AG04449 (cell line): ENCODE results near the gene S1PR1.
"Not testable (repeated sequence)": the region's sequence is repeated elsewhere in the genome, so short reads cannot be mapped to it uniquely, and the experiment has no call there.

Experiments used
- CTCF ChIA-PET: fragments of 350-600 bp; formaldehyde crosslinking; extraction: SDS; loops from one replicate; lab custom pipeline; 2021; ENCODE audit warnings: antibody characterized with exemption; lab: Yijun Ruan, JAX
- POLR2A ChIA-PET: fragments of 400-600, 350-600 bp; formaldehyde crosslinking; extraction: SDS; loops from one replicate; lab custom pipeline; 2020; ENCODE audit warnings: antibody characterized with exemption, inconsistent platforms; lab: Yijun Ruan, JAX
- DNase-seq: peaks from one replicate; pipeline ENCODE4 v3.0.0-alpha.2; 2010; ENCODE audit warnings: low read depth, low spot score
- H3K4me3 ChIP-seq: 2 replicates; pipeline ENCODE4 v1.5.1; 2011; ENCODE audit warnings: low read depth, mild to moderate bottlenecking, control low read depth, low read length
- CTCF ChIP-seq: IDR thresholded peaks from one replicate; pipeline ENCODE4 v1.5.1; 2011; ENCODE audit warnings: mild to moderate bottlenecking, moderate library complexity, low read length, control low read depth, inconsistent platforms; ENCODE audit not compliant: insufficient read depth; ENCODE audit errors: missing control alignments

The S1PR1 gene

GRCh38 chr1:101203820-101204540 lies 32.8 kb upstream of the S1PR1 start:
- no peak for TF ChIP-seq CTCF
- DNase-seq = peak; percentile 44
- ChIA-PET CTCF (interaction anchor here (0.8 kb wide), 1 partner anchor 35 kb away, joined by 8 read pairs; no protein-coding TSS in a partner anchor), POLR2A (no interaction called here)
- no peak overlapping the region for H3K4me3 ChIP-seq

- POLR2A ChIA-PET = no interaction called here
- no peak for TF ChIP-seq CTCF
- no peak overlapping the region for H3K4me3 ChIP-seq
- CTCF ChIA-PET = interaction anchor here (1.1 kb wide), 1 partner anchor 33 kb away, joined by 3 read pairs; no protein-coding TSS in a partner anchor
- DNase-seq = no peak
Observed at GRCh38 chr1:101205457-101205856, 31.4 kb upstream of the S1PR1 start.

- DNase-seq, H3K4me3 ChIP-seq, POLR2A ChIA-PET: not testable (repeated sequence)
- CTCF ChIA-PET = interaction anchor here (1.1 kb wide), 1 partner anchor 32 kb away, joined by 3 read pairs; no protein-coding TSS in a partner anchor
Observed at GRCh38 chr1:101206139-101206538, 30.7 kb upstream of the S1PR1 start.

- H3K4me3 ChIP-seq, DNase-seq, POLR2A ChIA-PET: not testable (repeated sequence)
- CTCF ChIA-PET = interaction anchor here (2.7 kb wide), 1 partner anchor 31 kb away, joined by 9 read pairs; no protein-coding TSS in a partner anchor
Observed at GRCh38 chr1:101207271-101207670, 29.5 kb upstream of the S1PR1 start.

GRCh38 chr1:101207891-101208290 lies 28.9 kb upstream of the S1PR1 start:
- CTCF ChIA-PET = interaction anchor here (2.7 kb wide), 1 partner anchor 31 kb away, joined by 9 read pairs; no protein-coding TSS in a partner anchor
- H3K4me3 ChIP-seq = no peak overlapping the region
- POLR2A ChIA-PET = no interaction called here
- no peak for DNase-seq
- no peak for TF ChIP-seq CTCF

DNA sequence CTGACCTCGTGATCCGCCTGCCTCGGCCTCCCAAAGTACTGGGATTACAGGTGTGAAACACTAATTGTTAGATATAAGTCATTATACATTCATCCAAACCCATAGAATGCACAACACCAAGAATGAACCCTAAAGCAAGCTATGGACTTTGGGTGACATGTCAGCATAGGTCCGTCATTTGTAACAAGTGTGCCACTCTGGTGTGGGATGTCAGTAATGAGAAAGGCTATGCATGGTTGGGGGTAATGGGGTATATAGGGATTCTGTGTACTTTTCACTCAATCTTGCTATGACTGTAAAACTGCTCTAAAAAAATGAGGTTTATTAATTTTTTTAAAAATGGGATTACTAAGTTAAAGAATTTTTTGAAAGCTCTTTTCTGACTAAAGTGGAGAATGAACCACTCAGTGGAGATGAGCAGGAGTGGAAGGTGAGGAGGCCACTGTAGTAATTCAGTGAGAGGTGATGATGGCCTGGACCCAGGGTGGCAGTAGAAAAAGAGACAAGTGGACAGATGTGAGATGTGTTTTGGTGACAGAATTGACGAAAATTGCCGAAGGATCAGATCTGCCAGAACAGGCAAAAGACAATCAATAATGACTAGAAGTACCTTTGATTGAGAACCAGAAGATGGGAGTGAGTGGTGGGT lies 21.3 kb upstream of the S1PR1 start:
- TF ChIP-seq CTCF = no peak
- CTCF ChIA-PET = interaction anchor here (1.6 kb wide), 1 partner anchor 23 kb away, joined by 5 read pairs; no protein-coding TSS in a partner anchor
- no peak overlapping the region for H3K4me3 ChIP-seq
- DNase-seq = no peak
- POLR2A ChIA-PET = no interaction called here

- no peak overlapping the region for H3K4me3 ChIP-seq
- POLR2A ChIA-PET = interaction anchor here (1.1 kb wide), 1 partner anchor 16 kb away, joined by 3 read pairs; no protein-coding TSS in a partner anchor
- CTCF ChIA-PET = interaction anchor here (0.8 kb wide), 1 partner anchor 27 kb away, joined by 3 read pairs; no protein-coding TSS in a partner anchor
- DNase-seq = no peak
- TF ChIP-seq CTCF = no peak
Observed at GRCh38 chr1:101216623-101217022, 20.2 kb upstream of the S1PR1 start.
